Measurements from ENCODE around the gene KDM3A. TPM values are rescaled to one million over a fixed set of nuclear protein-coding genes. Genes with fewer than 3 reads are reported as not detected.

The KDM3A gene
- total RNA-seq, 1 experiment from 2014 or later, result 34.2 TPM

GRCh38 chr2:86411396-86411795, 29.8 kb upstream of the KDM3A start (continued):
- TF ChIP-seq ZNF219 (CRISPR knock-in tag; IDR thresholded peaks at IDR 0.05; ENCODE audit: borderline replicate concordance), result no peak
- no peak for TF ChIP-seq NR2C2 (CRISPR knock-in tag; IDR thresholded peaks at IDR 0.05)
- TF ChIP-seq ELF4 (CRISPR knock-in tag; IDR thresholded peaks at IDR 0.05; ENCODE audit: low read depth), result no peak

DNA sequence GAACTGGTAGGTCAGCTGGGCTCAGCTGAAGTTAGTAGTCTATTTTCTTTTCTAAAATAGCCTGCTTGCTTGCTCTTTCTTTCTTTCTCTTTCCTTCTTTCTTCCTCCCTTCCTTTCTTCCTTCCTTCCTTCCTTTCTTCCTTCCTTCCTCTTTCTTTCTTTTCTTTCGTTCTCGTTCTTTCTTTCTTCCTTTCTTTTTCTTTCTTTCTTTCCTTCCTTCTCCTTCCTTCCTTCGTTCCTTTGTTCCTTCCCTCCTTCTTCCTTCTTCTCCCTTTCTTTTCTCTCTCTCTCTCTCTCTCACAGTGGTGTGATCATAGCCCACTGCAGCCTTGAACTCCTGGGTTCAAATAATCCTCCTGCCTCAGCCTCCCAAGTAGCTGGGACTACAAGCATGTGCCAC, 29.2 kb upstream of the KDM3A start:
- Mint-ChIP-seq H3K4me3 (no peak overlapping the region), H3K36me3 (no peaks in the 10 kb centered on the region), H3K27ac (no peak overlapping the region), H3K27me3 (ENCODE audit: low read depth) (peaks cover 10% of the 10 kb centered on the region), H3K9me3 (peaks cover 21% of the 10 kb centered on the region), H3K4me1 (peaks cover 9% of the 10 kb centered on the region)
- POLR2A ChIA-PET, result no interaction called here
- ATAC-seq (no peak), DNase-seq (ENCODE audit: low spot score) (no peak)
- TF ChIP-seq MLX (CRISPR knock-in tag; IDR thresholded peaks at IDR 0.05) (no peak), GABPB1 (CRISPR knock-in tag; IDR thresholded peaks at IDR 0.05) (no peak), TEAD1 (CRISPR knock-in tag; IDR thresholded peaks at IDR 0.05) (no peak), ZNF121 (CRISPR knock-in tag; IDR thresholded peaks at IDR 0.05) (no peak), ZNF671 (CRISPR knock-in tag; IDR thresholded peaks at IDR 0.05) (no peak), FOXP1 (CRISPR knock-in tag; IDR thresholded peaks at IDR 0.05; ENCODE audit: borderline replicate concordance) (no peak), ZNF219 (CRISPR knock-in tag; IDR thresholded peaks at IDR 0.05; ENCODE audit: borderline replicate concordance) (no peak), ZNF138 (CRISPR knock-in tag; conservative IDR thresholded peaks at IDR 0.05) (no peak), ZNF416 (CRISPR knock-in tag; IDR thresholded peaks at IDR 0.05) (no peak), NR1H2 (CRISPR knock-in tag; IDR thresholded peaks at IDR 0.05) (no peak), MXD4 (CRISPR knock-in tag; IDR thresholded peaks at IDR 0.05; ENCODE audit: borderline replicate concordance) (no peak)
- CTCF ChIA-PET, result no interaction called here

DNA sequence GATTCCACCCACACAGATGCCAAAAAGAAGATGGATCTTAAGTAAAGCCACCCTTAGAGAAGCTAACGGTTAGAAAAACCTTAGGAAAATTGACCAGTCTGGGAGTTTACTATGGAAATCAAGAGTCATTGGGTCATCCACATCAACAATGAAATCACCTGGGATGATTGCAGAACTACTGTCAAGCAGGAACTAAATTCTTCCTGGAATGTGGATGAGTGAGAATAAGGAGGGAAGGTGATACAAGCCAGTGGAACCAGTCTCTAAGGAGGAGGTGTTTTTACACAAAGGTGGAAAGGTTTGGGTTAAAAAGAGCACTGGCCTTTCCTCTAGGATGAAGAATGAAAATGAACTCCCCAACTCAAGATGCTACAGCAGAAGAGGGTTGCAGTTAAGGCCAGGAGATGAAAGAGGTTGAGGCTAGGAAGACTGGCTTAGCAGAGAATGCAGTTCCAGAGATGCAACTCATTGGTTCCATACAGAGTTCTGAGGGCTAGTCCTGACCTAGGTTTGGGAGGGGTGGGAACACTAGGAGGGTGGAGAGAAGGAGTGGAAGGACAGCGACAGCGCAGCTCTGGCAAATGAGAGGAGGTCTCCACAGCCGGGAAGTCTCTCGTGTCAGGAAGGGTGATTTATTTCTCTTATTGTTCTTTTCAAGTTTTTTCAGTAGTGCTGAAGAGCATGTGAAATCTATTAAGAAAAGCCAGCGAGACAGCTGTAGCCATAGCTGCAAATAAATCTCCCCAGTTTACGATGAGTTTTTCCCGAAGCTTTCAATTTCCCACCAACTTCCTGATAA, 27.7 kb upstream of the KDM3A start:
- no peak for TF ChIP-seq PRRX2 (CRISPR knock-in tag; IDR thresholded peaks at IDR 0.05)
- TF ChIP-seq ATF6 (CRISPR knock-in tag; IDR thresholded peaks at IDR 0.05), result no peak
- TF ChIP-seq MAX (CRISPR knock-in tag; IDR thresholded peaks at IDR 0.05), result no peak
- ChIA-PET CTCF (no interaction called here), POLR2A (no interaction called here)
- H3K9me3 Mint-ChIP-seq, result peaks cover 21% of the 10 kb centered on the region
- H3K4me3 Mint-ChIP-seq, result no peak overlapping the region
- no peak overlapping the region for H3K27ac Mint-ChIP-seq
- peaks cover 10% of the 10 kb centered on the region for H3K27me3 Mint-ChIP-seq (ENCODE audit: low read depth)
- DNase-seq (ENCODE audit: low spot score), result no peak
- no peaks in the 10 kb centered on the region for H3K36me3 Mint-ChIP-seq
- no peak for ATAC-seq
- peaks cover 9% of the 10 kb centered on the region for H3K4me1 Mint-ChIP-seq

- ATAC-seq, result no peak
- H3K27ac Mint-ChIP-seq, result no peak overlapping the region
- H3K27me3 Mint-ChIP-seq (ENCODE audit: low read depth), result peaks cover 10% of the 10 kb centered on the region
- H3K36me3 Mint-ChIP-seq, result no peaks in the 10 kb centered on the region
- no peak overlapping the region for H3K4me3 Mint-ChIP-seq
- no peak for TF ChIP-seq CREB1 (CRISPR knock-in tag; IDR thresholded peaks at IDR 0.05)
- ChIA-PET CTCF (interaction anchor here (0.8 kb wide), 1 partner anchor 42 kb away, joined by 4 read pairs; no protein-coding TSS in a partner anchor), POLR2A (no interaction called here)
- no peak for DNase-seq (ENCODE audit: low spot score)
- peaks cover 9% of the 10 kb centered on the region for H3K4me1 Mint-ChIP-seq
- peaks cover 17% of the 10 kb centered on the region for H3K9me3 Mint-ChIP-seq
Observed at GRCh38 chr2:86414996-86415395, 26.2 kb upstream of the KDM3A start.

All from WTC11 (cell line).